ENCODE measurements around the gene TMEM208.

DNA sequence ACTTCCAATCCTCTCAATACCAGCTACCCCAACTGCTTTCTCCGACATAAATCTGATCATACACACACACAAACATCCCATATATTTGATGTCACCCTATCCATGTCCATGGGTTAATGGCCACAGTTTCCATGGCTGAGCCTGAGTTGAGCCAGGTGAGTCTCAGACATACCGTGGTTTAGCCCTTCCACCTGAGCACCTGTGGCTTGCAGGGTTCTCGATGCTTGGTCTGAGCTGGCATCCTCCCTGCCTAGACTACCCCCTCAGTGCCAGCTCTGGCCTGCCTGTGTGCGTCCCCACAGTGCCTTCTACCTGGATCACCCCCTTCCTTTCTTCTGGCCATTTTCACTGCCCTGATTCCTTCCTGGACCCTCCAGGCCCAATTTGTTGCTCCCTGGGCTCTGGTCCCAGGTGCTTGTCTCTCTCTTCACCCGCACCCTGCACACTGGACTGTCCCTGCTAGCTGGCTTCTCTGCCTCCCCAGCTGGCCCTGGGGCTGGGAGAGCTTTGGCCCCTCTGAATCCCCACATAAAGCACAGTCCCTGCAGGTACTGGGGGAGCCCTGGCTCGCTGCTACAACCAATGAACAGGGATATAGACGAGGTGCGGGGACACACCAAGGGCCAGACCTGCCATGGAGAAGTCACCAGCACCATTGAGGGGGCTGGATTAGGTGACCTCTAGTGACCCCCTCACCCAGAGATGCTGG, 20.6 kb upstream of the TMEM208 start:
- TF ChIP-seq EZH2 (IDR thresholded peaks at IDR 0.05) (no peak), POLR2AphosphoS5 (IDR thresholded peaks at IDR 0.05; ENCODE audit: borderline replicate concordance, low read depth, low read length) (no peak), FOXP2 (optimal IDR thresholded peaks at IDR 0.05; ENCODE audit: control extremely low read depth, extremely low read length, insufficient read depth) (no peak)
